ENCODE data around the gene ITGAE. TPM values are rescaled to one million over a fixed set of nuclear protein-coding genes. Genes with fewer than 3 reads are reported as not detected.

The ITGAE gene
- total RNA-seq, 2 donors from 2014 or later, result 9.1 to 12.9 TPM

DNA sequence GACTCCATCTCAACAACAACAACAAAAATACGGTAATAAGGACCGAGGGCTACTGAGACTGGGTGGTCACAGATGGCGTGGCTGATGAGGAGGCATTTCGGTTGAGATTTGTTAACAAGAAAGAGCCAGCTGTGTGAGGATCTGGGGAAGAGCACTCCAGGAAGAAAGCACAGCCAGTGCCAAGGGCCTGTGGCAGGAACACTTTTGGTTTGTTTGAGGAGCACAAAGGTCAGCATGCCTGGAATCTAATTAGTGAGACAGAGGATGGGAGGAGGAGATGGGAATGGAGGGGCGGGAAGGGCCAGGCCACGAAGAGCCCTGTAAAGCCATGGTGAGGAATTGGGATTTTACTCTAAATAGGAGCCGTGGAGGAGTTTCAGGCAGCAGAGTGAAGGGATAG lies 52.4 kb downstream of the ITGAE start:
- no peaks in the 10 kb centered on the region for H3K27me3 ChIP-seq
- no peak for DNase-seq
- no peak for ATAC-seq
- H3K36me3 ChIP-seq (replicated peaks in 1 of 2; ENCODE audit: insufficient read depth in 1 of 2, low read depth in 2 of 2), result no peaks in the 10 kb centered on the region
- H3K4me1 ChIP-seq, result no peaks in the 10 kb centered on the region
- intact Hi-C loops (cut with DNase I), result no loop called here
- H3K9me3 ChIP-seq, result no peaks in the 10 kb centered on the region
- TF ChIP-seq POLR2A (IDR thresholded peaks at IDR 0.05), result no peak
- TF ChIP-seq, protein P1, sequence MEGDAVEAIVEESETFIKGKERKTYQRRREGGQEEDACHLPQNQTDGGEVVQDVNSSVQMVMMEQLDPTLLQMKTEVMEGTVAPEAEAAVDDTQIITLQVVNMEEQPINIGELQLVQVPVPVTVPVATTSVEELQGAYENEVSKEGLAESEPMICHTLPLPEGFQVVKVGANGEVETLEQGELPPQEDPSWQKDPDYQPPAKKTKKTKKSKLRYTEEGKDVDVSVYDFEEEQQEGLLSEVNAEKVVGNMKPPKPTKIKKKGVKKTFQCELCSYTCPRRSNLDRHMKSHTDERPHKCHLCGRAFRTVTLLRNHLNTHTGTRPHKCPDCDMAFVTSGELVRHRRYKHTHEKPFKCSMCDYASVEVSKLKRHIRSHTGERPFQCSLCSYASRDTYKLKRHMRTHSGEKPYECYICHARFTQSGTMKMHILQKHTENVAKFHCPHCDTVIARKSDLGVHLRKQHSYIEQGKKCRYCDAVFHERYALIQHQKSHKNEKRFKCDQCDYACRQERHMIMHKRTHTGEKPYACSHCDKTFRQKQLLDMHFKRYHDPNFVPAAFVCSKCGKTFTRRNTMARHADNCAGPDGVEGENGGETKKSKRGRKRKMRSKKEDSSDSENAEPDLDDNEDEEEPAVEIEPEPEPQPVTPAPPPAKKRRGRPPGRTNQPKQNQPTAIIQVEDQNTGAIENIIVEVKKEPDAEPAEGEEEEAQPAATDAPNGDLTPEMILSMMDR (IDR thresholded peaks at IDR 0.05), result no peak
- 74 to 76% methylated on average over 7 of the region's 7 CpGs for WGBS, 2 donors
- no peak overlapping the region for H3K27ac ChIP-seq
- no peak overlapping the region for H3K4me3 ChIP-seq

DNA sequence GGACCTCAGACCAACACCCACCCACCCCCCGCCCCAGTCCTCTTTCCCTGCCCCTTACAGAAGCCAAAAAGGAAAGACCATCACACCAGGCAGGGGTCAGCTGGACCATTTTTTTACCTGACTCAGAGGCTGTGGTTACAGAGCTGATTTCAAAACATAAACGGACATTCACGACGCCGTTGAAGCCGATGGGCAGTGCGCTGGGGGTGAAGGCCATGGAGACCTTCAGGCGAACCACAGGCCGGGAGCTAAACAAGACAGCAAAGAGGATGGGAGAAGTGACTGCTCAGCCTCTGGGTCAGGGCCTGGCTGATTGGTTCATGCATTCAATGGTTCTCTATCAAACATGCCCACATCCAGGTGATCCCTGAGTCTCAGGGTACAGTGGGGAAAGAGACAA lies 53.2 kb downstream of the ITGAE start:
- DNase-seq, result no peak
- ATAC-seq, result no peak
- Histone ChIP-seq H3K4me3 (no peak overlapping the region), H3K4me1 (no peaks in the 10 kb centered on the region), H3K27me3 (no peaks in the 10 kb centered on the region), H3K36me3 (replicated peaks in 1 of 2; ENCODE audit: insufficient read depth in 1 of 2, low read depth in 2 of 2) (no peaks in the 10 kb centered on the region), H3K27ac (no peak overlapping the region), H3K9me3 (no peaks in the 10 kb centered on the region)
- TF ChIP-seq, protein P1 (IDR thresholded peaks at IDR 0.05), result no peak
- no peak for TF ChIP-seq POLR2A (IDR thresholded peaks at IDR 0.05)
- WGBS, 2 donors, result 80 to 83% methylated on average over 8 to 9 of the region's 9 CpGs
- intact Hi-C loops (cut with DNase I), result no loop called here

DNA sequence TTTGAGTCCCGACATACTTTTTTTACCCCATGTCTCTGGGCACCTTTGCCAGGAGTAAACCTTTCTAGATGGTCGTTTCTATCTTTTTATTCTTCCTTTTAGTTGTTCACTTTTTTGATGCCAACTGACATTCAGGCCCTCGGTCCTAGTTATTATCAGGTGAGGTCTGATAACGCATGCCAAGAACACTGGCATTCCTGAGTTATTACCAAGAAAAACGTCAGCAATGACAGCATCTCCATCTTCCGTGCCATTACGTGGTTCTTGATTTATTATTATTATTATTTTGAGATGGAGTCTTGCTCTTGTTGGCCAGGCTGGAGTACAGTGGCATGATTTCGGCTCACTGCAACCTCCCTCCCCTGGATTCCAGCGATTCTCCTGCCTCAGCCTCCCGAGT lies 55.9 kb downstream of the ITGAE start:
- WGBS, 2 donors, result 64 to 67% methylated on average over 10 of the region's 10 CpGs
- DNase-seq (no peak), ATAC-seq (no peak)
- intact Hi-C loops (cut with DNase I), result no loop called here
- TF ChIP-seq, protein P1 (IDR thresholded peaks at IDR 0.05), result no peak
- no peaks in the 10 kb centered on the region for H3K9me3 ChIP-seq
- no peaks in the 10 kb centered on the region for H3K4me1 ChIP-seq
- no peak overlapping the region for H3K27ac ChIP-seq
- no peaks in the 10 kb centered on the region for H3K36me3 ChIP-seq (replicated peaks in 1 of 2; ENCODE audit: insufficient read depth in 1 of 2, low read depth in 2 of 2)
- no peak overlapping the region for H3K4me3 ChIP-seq
- H3K27me3 ChIP-seq, result no peaks in the 10 kb centered on the region

DNA sequence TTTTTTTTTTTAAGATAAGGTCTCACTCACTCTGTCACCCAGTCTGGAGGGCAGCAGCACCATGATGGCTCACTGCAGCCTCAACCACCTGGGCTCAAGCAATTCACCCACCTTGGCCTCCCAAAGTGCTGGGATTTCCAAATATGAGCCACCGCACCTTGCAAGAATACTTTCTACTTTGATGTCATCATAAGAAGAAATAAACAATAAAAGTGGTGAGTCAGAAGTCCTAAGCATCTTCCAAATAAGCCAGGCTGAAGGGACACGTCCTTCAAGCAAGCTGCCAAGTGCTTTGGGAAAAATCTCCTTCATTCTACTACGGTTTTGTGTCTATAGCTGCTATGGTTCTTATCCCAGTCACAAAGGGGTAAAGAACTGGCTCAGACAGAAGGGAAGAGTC lies 57.0 kb downstream of the ITGAE start:
- 70 to 78% methylated on average over 3 of the region's 3 CpGs for WGBS, 2 donors
- Histone ChIP-seq H3K4me1 (peaks cover 2% of the 10 kb centered on the region), H3K9me3 (no peaks in the 10 kb centered on the region), H3K27ac (no peak overlapping the region), H3K27me3 (no peaks in the 10 kb centered on the region), H3K4me3 (no peak overlapping the region), H3K36me3 (replicated peaks in 1 of 2; ENCODE audit: insufficient read depth in 1 of 2, low read depth in 2 of 2) (no peaks in the 10 kb centered on the region)
- no peak for DNase-seq
- intact Hi-C loops (cut with DNase I), result no loop called here
- no peak for ATAC-seq
- TF ChIP-seq POLR2A (IDR thresholded peaks at IDR 0.05), result no peak
- TF ChIP-seq, protein P1 (IDR thresholded peaks at IDR 0.05), result no peak

DNA sequence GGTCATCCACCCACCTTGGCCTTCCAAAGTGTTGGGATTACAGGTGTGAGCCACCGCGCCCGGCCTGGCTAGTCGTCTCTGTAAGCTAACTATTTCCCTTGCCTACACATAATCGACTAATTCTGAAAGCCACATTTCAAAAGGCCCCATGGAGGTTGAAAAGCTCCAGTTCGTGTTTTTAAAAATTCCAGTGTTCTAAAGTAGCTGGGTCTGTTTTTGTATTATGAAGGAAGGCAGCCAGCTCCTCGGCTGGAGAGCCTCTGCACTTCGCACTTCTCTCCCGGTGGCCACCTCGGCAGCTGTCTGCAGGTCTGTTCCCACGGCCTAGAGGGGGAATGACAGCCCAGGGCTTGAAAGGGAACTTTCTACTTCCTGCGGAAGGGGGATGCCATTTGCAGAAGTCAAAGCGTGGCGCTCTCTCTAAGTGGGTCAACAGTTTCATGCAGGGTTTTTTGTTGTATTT lies 60.3 kb downstream of the ITGAE start:
- no peaks in the 10 kb centered on the region for H3K36me3 ChIP-seq (replicated peaks in 1 of 2; ENCODE audit: insufficient read depth in 1 of 2, low read depth in 2 of 2)
- TF ChIP-seq, protein P1 (IDR thresholded peaks at IDR 0.05), result no peak
- no peak for TF ChIP-seq POLR2A (IDR thresholded peaks at IDR 0.05)
- no peaks in the 10 kb centered on the region for H3K9me3 ChIP-seq
- H3K4me1 ChIP-seq, result peaks cover 19% of the 10 kb centered on the region
- intact Hi-C loops (cut with DNase I), result no loop called here
- H3K4me3 ChIP-seq, result no peak overlapping the region
- 59 to 74% methylated on average over 14 of the region's 14 CpGs for WGBS, 2 donors
- H3K27me3 ChIP-seq, result no peaks in the 10 kb centered on the region
- ATAC-seq (no peak), DNase-seq (peak in 1 of 4 donors; percentile 45)
- no peak overlapping the region for H3K27ac ChIP-seq
